DMS153 (cell line): ENCODE measurements around the gene HNF1B.
"Not testable (repeated sequence)": the region's sequence is repeated elsewhere in the genome, so short reads cannot be mapped to it uniquely, and the experiment has no call there.

Experiments used
- DNase-seq: peaks from one replicate; lab custom pipeline; 2025; lab: John Stamatoyannopoulos, UW

Gene HNF1B

DNA sequence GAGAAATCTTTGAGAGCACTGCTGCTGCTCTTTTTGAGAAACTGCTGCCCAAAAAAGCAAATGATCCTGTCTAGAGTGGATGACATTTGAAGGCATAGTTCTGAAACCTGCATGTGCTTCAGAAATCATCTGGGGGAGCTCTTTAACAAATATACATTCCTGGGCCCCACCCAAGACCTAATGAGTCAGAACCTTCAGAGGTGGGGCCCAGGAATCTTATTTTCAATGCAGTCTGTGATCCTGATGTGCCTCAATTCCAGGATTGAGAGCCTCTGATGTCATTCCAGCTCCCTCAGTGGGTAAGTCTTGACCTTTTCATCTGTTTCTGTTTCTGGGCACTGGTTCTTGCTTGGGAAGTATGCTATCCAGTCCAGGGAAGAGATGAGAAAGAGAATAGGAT lies 42.3 kb downstream of the HNF1B start:
- DNase-seq = no peak

DNA sequence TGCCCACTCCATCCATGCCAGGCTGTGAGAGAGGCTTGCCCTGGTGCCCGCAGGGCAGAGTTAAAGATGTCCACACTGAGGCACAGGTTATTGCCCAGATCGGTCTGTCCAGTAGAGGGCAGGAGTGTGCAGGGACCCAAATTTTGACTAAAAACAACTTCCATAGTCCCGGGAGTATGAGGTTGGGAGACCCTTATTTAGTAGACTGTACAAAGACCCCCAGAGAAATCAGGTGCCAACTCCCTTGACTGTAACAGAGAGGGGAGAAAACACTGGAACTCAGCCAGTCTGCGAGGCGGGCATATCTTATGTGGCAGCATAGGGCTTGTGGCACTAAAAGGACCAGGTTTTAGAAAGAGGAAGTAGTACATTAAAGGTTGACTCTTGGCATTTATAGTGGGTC lies 43.4 kb downstream of the HNF1B start:
- DNase-seq = no peak

DNA sequence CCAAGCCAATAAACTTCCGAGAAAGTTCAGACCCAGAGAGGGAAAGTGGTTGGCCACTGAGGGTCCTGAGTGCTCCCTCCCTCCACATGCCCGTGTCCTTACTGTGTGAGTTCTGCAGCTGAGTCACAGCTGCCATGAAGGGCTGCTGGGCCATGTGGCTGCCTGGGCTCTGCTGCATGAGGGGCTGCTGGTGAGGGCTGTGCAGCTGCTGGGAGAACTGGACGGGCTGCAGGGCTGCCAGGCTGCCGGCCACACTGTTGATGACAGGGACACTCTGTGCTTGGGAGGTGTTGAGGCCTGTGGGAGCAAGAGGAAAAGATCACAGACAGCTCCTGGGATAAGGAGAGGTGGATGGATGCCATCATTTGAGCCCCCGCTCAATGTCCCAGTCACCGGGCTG lies 44.0 kb downstream of the HNF1B start:
- DNase-seq = no peak

DNA sequence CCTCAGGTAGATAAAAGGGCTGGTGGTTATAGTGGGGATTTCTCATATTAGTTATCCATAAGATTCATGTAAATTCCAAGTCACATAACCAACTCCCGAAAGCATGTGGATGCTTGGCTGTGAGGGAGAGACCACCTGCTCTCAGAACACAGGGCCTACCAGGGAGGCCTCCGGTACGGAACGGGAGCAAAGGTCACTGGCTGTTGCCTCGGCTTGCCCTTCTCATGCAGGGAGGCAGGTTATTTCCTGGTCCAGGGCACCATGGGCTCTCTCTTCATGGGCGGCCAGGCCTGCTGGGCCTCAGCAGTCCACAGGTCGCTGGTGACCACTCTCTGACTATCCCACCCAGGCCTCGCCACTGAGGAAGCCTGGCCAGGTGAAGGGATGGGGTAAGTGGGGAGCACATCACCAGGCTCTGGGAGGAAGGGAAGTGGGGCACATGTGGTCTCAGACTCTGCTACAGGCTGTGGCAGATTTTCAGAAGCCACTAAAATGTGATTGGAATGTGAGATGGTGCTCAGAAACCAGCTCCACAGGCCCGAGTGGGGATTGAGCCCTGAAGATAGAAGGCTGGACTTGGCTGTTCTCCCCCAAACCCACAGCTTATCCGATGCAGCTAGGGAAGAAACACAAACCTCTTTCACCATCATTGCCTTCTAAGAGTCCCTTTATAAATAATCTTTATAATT lies 45.4 kb downstream of the HNF1B start:
- DNase-seq = no peak

DNA sequence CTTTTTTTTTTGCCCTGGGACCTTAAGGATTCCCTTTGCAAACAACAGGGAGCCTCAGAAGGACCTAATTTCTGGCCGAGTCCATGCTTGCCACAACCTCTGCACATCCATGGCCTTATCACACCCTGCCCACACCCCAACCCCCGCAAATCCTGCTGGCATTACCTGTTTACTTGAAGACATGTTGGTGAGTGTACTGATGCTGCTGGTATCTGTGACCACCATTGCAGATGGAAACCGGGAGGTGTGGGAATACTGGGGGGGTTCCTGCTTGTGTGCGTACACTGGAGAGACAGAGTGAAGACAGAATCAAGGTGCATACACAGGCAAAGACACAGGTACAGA lies 46.0 kb downstream of the HNF1B start:
- no peak for DNase-seq

DNA sequence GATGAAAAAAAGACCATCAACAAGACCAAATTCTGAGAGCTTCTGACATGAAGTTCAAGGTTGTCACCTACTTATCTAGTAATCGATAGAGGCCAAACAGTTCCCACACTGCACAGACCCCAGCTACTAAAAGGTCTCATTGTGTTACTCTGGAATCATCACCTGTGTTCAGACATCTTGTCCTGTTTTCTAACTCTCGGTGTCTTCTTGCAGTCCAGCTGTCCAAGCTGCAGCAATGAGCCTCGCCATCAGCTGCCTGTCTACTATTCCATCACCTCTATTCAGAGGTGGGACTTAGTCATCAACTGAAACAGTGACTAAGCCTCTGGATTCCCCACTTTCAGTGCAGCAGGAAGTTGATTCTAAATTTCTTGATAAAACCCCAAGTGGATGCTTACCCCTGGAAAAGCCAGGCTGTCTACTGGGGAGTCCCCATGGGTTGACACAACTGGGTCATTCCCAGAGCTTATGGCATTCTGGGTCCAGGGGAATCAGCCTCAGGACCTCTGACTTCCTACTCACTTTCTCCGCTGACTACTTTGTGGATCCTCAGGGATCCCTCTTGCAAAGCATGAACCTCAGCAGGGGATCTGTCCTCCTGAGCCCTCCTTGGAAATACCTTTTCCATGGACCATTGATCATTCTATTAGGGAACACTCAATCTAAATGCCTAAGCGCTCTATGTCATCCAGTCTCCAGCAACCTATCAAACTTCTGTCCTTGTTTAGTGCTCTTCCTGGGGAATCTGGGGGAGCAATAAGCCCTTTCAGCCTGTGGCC lies 46.5 kb downstream of the HNF1B start:
- DNase-seq = no peak

DNA sequence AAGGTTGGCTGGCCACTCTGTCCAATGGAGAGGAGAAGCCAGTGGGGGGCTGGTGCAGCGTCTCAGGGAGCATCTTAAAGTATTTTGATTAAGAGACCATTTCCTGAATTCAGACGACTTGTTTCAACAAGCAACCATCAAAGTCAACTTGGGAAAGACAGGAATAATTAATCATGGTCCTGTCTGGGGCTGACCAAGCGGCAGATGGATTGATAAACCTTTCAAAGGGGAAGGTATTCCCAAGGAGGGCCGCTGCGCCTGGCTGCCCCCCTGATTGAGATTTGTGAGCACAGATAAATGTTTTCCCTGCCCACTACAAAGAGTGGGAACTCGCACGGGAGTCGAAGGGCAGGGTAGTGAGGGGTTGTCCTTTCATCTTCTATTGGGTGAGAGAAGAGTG lies 47.5 kb downstream of the HNF1B start:
- DNase-seq = no peak

DNA sequence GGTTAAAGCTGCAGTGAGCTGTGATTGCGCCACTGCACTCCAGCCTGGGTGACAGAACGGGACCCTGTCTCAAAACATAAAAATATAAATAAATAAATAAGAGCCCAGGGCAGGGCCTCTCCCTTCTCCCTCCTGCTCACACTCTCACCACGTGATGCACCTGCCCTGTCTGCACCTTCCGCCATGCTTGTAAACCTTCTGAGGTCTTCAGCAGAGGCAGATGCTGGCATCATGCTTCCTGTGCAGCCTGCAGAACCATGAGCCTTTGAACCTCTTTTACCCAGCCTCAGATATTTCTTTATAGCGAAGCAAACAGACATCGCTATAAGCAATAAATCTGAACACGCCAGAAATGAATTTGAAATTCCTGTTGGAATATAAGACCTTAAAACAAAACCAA lies 48.5 kb downstream of the HNF1B start:
- no peak for DNase-seq

DNA sequence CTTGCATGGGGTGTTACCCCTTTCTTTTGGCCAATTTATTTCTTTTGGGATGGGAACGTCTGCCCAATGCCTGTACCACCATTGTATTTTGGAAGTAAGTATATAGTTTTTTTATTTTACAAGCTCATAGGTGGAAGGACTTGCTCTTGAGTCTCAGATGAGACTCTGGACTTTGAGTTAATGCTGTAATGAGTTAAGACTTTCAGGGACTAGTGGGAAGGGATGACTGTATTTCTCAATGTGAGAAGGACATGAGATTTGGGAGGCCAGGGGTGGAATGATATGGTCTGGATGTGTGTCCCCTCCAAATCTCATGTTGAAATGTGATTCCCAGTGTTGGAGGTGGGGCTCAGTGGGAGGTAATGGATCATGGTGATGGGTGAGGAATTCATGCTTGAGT lies 49.1 kb downstream of the HNF1B start:
- no peak for DNase-seq

DNA sequence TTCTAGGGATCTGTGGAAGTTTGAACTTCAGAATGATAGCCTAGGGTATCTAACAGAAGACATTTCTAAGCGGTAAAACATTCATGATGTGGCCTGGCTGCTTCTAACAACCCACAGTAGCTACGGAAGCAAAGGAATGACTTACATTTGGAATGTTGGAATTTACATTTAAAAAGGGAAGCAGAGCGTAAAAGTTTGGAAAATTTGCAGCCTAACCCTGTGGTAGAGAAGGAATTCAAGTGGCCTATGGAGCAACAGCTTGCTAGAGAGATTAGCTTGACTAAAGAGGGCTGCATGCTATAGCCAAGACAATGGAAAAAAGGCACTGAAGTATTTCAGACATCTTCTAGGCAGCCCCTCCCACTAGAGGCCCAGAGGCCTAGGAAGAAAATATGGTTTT lies 50.1 kb downstream of the HNF1B start:
- DNase-seq = no peak

DNA sequence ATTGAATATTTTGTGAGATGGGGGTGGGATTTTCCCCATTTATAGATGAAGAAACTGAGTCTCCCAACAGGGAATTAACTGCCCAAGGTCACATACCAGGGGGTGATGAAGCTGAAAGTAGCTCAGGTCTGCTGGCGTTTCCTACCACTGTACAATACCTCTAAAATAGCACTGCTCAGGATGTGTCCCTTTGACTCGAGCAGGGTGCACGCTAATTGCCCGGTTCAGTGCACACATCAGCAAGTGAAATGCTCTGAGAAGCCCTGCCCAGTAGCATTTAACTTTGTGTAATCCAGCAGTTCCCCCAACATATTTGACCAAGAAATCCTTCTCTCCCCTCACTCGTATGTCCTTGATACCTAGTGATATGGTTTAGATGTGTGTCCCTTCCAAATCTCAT lies 51.5 kb downstream of the HNF1B start:
- no peak for DNase-seq

DNA sequence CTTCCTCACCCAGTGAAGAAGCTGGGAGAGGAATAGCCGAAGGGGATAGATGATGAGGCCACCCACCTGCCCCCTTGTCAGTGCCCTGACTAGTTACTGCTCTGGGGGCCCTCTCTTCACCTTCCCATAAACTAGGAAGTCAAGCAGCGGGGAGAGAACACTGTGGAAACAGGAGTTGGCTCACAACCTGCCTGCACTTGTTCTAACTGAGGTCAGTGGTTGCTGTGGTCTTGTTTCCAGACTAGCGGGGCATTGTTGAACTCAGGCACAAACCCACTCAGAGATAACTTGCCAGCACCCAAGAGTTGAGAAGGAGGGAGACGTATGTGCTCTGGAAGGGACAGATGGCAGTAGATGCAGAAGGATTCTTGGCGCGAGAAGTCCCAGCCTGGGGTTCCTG lies 53.1 kb downstream of the HNF1B start:
- DNase-seq = no peak

DNA sequence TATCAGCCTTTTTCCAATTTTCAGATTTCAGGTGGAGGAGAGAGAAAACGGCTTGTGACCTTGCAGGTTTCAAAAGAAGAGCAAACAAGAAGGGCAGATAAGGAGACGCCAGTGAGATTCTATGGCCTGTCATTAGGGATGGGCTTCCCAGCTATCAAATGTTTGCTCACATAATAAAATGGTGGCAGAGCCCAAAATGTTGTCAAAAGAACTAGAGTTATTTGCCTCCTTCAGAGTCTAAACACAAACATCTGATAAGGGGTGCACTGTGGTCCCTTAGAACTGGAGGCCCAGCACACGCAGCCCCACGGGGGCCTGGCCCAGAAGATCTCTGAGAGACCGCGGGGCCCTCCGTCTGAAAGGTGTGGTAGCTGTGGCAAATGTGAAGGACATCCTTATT lies 55.5 kb downstream of the HNF1B start:
- DNase-seq = no peak

DNA sequence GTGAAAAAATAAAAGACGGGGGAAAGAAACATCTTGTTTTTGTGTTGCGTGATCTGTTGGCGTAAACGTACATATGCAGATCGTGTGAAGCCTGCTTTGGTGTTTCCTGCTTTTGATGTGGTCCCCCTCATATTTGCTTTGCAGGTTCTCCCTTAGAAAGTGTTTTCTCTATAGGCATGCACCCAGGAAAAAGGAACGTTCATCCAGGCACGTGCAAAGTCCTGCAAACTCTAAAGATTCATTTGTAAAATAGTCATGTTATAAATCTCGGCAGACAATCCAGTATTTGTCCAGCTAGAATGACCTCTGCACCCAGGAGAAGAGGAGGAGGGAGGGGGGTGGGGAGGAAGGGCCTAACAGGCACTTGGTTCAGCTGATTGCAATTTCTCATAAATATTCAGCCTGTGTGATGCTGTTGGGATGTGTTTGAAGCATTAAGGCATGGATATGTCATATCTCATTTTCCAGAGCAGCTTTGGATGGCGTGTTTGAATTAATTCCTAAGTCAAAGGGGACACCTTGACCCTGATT lies 61.3 kb downstream of the HNF1B start:
- no peak for DNase-seq

DNA sequence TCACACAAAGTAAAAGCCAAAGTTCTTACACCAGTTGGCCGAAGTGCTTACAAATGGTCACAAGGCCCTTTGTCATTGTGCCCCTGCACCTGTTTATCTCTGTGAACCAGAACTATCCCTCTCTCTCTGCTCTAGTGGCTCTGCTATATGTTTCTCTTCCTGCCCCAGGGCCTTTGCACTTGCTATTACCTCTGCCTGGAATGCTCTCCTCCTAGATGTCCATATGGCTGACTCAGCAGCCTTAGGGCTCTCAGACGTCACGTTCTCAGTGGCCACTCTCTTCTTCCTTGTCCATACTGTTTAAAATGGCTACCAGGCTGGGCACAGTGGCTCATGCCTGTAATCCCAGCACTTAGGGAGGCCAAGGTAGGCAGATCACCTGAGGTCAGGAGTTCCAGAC lies 62.9 kb downstream of the HNF1B start:
- no peak for DNase-seq

DNA sequence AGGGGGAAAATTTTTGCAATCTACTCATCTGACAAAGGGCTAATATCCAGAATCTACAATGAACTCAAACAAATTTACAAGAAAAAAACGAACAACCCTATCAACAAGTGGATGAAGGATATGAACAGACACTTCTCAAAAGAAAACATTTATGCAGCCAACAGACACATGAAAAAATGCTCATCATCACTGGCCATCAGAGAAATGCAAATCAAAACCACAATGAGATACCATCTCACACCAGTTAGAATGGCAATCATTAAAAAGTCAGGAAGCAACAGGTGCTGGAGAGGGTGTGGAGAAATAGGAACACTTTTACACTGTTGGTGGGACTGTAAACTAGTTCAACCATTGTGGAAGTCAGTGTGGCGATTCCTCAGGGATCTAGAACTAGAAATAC lies 64.9 kb downstream of the HNF1B start:
- DNase-seq = not testable (repeated sequence)

DNA sequence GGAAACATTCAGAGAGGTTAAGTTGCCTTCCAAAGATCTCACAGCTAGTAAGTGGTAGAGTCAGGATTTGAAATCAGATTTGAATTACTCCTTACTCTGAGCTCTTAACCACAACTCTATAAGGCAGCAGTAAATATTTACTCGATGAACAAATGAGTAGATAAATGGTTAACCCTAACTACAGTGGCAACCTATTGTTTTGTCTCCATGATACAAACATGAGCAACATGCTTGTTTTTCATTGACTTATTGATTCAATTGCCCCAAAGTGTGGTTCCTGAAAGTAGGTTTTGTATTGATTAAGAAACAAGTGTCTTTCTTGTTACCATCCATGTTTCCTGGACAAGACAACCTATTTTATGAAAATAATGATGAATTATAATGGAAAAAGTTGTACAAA lies 66.8 kb downstream of the HNF1B start:
- no peak for DNase-seq

DNA sequence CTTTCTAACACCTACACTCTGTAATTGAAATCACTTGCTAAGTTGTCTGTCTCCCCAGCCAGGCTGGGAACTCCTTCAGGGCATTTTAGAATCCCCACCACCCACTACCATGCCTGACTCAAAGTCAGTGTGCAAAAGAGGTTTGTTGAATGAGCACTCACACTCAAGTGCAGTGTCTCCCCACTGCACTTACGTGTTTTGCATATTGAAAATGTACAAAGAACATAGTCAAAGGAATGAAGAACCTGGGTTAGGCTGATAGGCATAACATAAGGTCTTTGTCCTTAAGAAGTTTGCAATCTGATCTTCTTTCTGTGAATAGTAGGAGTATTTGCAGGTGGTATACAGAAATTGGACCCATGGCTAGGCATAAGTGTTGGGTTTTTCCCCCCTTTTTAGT lies 67.8 kb downstream of the HNF1B start:
- no peak for DNase-seq

DNA sequence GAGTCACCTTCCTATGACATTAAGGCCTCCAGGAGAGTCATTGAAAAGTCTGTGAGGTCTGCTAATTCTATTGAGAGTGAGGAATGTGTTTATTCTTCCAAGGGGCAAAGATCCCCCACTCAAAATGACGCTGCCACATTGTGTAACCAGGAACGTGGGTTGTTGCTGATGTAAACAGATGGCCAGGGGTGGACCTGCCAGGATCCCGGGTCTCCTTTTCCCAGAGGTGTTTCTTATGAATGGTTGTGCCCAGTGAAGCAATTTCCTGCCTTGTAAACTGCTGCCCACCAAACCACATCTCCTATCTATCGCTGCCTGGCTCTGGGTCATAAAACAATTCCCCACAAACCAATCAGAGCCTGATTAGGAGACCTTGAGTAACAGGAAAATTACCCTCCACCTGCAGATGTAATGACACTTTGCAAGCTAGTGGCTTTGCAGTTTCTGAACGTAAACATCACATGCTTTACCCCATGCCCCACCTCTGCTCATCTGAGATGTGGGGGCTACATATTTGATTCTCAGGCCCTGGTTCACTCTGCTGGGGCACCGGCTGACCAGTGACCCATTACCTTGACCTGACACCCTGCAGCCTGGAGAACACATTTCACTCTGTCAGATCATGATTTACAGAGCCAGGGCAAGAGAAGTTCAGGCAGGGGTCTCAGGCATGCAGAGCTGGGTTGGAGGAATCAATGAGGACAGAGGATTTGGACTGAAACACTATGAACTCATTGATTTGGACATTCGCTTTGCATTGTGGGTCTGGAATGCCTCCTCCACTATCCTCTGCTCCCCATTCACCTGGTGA lies 68.5 kb downstream of the HNF1B start:
- no peak for DNase-seq

DNA sequence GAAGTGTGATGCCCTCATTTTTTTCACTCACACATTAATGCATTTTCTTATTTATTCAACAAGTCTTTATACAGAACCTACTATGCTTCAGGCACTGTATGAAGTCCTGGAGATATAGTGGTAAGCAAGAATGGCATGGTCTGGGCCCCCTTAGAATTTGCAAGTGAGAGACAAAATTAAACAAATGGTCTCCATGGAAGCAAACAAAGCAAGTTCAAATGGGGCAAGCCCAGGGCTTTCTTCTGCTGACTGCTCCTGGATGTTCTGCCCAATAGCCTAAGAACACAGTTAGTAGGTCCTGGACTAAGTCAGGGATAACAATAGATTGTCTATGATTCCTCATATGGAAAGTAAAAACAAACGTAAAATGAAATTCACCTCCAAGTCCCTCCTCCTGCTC lies 70.3 kb downstream of the HNF1B start:
- DNase-seq = no peak

DNA sequence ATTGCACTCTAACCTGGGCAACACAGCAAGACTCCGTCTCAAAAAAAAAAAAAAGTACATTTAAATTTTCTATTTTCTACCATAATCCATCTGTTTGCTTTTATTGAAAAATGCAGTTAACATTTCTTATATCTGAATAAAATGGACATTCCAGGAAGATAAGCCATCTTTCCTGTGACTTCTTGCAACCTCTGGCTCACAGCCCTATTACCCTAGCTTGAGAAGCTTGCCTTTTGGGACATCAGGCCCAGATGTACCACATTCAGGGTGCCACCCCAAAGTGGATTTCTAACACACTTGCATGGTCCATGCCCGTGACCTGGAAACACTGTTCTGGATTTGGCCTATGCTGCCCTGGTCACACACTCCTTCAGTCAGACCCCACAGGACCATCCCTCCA lies 71.5 kb downstream of the HNF1B start:
- no peak for DNase-seq

DNA sequence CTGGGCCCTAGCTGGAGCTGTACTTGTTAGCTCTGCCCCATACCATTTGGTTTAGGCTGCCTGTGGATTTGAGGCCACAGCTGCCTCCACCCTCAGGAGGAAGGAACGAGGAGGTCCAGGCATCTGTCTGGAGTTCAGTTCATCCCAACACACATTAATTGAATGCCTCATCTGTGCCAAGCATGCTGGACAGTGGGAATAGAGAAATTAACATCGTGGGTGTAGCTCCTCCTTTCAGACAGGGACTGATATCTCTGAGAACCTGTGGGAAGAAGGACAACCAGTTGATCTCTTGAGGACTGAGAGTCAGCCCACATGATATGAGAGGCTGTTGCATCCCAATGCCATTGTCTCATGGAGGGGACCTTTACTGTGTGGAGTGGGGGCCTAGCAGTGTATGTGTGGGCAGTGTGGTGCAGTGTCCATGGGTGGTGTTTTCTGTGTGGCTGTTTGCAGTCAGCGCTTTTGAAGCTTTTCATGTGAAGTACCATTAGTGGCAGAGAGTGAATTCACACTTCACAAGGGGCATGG lies 72.2 kb downstream of the HNF1B start:
- no peak for DNase-seq
